Colonic mucosa (tissue), 4 donors: ENCODE measurements around the gene NRP2. TPM values are rescaled to one million over a fixed set of nuclear protein-coding genes. Genes with fewer than 3 reads are reported as not detected.

ENCODE experiments used
- DNase-seq: peaks from one replicate; pipeline ENCODE4 v3.0.0-alpha.2; 2020
- H3K27ac ChIP-seq: fragments of 200-600 bp; one replicate; pipeline ENCODE4 v1.8.0; 2021
- H3K27me3 ChIP-seq: fragments of 200-600 bp; one replicate; pipeline ENCODE4 v1.8.0; 2021
- H3K36me3 ChIP-seq: fragments of 200-600 bp; one replicate; pipeline ENCODE4 v1.8.0; 2021
- H3K4me1 ChIP-seq: fragments of 200-600 bp; one replicate; pipeline ENCODE4 v1.8.0; 2021; ENCODE audit warnings: mild to moderate bottlenecking
- H3K4me3 ChIP-seq: fragments of 200-600 bp; one replicate; pipeline ENCODE4 v1.8.0; 2021
- H3K9ac ChIP-seq, 2 donors: one replicate each; pipeline ENCODE4 v1.7.0; 2013; ENCODE audit warnings: control low read depth in 2 of 2, low read depth in 2 of 2, low read length in 2 of 2
- H3K9me3 ChIP-seq: fragments of 200-600 bp; one replicate; pipeline ENCODE4 v1.8.0; 2021
- CTCF ChIP-seq: fragments of 200-600 bp; IDR thresholded peaks from one replicate; pipeline ENCODE4 v1.8.0; 2022; ENCODE audit warnings: antibody characterized with exemption, mild to moderate bottlenecking
- intact Hi-C: fragments of 100-400 bp; cut with DNase I; formaldehyde crosslinking; loops from one replicate; pipeline ENCODE4 v1.14.1; 2022
- total RNA-seq, 2 donors: library from RNA; stranded (reverse); fragmentation: NEBNext Ultra II Directional in 1 of 2; extraction: Animal tissue kit (Norgen Biotek cat#: 25700) in 1 of 2; gene quantifications; one replicate each; pipeline ENCODE4 v1.2.1, GENCODE V29; 2021
- donor health status: healthy.
- donor health status: DM: no; HTN: no; CAD: no.
- donor health status: DM: no; HTN: no; CAD: no.

NRP2 gene
- total RNA-seq, 2 donors from 2014 or later: 5.4 to 25.2 TPM

- Histone ChIP-seq H3K27ac (no peak overlapping the region), H3K9me3 (no peaks in the 10 kb centered on the region), H3K27me3 (no peaks in the 10 kb centered on the region), H3K4me3 (no peak overlapping the region), H3K9ac (no peak overlapping the region), H3K4me1 (peaks cover 2% of the 10 kb centered on the region), H3K36me3 (no peaks in the 10 kb centered on the region)
- intact Hi-C loops: no loop called here
- DNase-seq: no peak
- no peak for TF ChIP-seq CTCF
These were observed 69.3 kb downstream of the NRP2 start for GRCh38 chr2:205751569-205752031.

- no peaks in the 10 kb centered on the region for H3K27me3 ChIP-seq
- H3K36me3 ChIP-seq: no peaks in the 10 kb centered on the region
- no peaks in the 10 kb centered on the region for H3K4me1 ChIP-seq
- no peak overlapping the region for H3K4me3 ChIP-seq
- H3K9me3 ChIP-seq: no peaks in the 10 kb centered on the region
- H3K27ac ChIP-seq: no peak overlapping the region
- no peak overlapping the region for H3K9ac ChIP-seq
- no peak for DNase-seq
- TF ChIP-seq CTCF: no peak
- intact Hi-C loops: no loop called here
These were observed 70.1 kb downstream of the NRP2 start for GRCh38 chr2:205752296-205752820.

GRCh38 chr2:205752924-205753323 lies 70.6 kb downstream of the NRP2 start:
- Histone ChIP-seq H3K9me3 (no peaks in the 10 kb centered on the region), H3K9ac (no peak overlapping the region), H3K27me3 (no peaks in the 10 kb centered on the region), H3K27ac (no peak overlapping the region), H3K4me1 (no peaks in the 10 kb centered on the region), H3K4me3 (no peak overlapping the region), H3K36me3 (no peaks in the 10 kb centered on the region)
- intact Hi-C loops: no loop called here
- no peak for DNase-seq
- no peak for TF ChIP-seq CTCF

- Histone ChIP-seq H3K9ac (no peak overlapping the region), H3K27me3 (no peaks in the 10 kb centered on the region), H3K36me3 (no peaks in the 10 kb centered on the region), H3K9me3 (no peaks in the 10 kb centered on the region), H3K27ac (no peak overlapping the region), H3K4me1 (no peaks in the 10 kb centered on the region), H3K4me3 (no peak overlapping the region)
- intact Hi-C loops: no loop called here
- no peak for TF ChIP-seq CTCF
- DNase-seq: no peak
These were observed 72.1 kb downstream of the NRP2 start for GRCh38 chr2:205754285-205754923.

- no peaks in the 10 kb centered on the region for H3K4me1 ChIP-seq
- H3K27ac ChIP-seq: peak overlapping the region; percentile 53
- DNase-seq: peak; percentile 38
These were observed 72.6 kb downstream of the NRP2 start for GRCh38 chr2:205754924-205755321.

More at GRCh38 chr2:205754924-205755321, 72.6 kb downstream of the NRP2 start:
- Histone ChIP-seq H3K27me3 (no peaks in the 10 kb centered on the region), H3K36me3 (no peaks in the 10 kb centered on the region), H3K9ac (no peak overlapping the region), H3K9me3 (no peaks in the 10 kb centered on the region), H3K4me3 (no peak overlapping the region)
- intact Hi-C loops: no loop called here
- no peak for TF ChIP-seq CTCF
